Stimulated activated naive CD4-positive, alpha-beta T cell (primary cell): ENCODE data around the gene ROR2.

ENCODE experiments used
- DNase-seq, 6 experiments: peaks; one replicate each; lab custom pipeline; 2025; lab: John Stamatoyannopoulos, UW

Gene ROR2

DNA sequence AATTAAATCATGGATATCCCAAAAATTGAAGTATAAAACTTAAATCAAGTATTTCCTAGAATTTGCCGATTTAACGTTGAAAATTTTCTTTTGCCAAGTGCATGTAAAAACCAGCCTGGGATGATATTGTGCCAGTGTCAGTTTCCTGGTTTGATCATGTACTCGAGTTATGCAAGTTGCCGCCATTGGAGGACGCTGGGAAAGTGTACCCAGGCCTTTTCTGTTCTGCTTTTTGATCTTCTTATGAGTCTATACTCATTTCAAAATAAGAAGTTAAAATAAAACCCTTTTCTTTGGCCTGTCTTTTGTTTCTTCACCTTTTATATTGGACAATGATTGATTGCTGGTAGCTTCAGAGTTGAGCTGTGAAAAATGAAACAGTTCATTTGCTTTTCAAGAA lies 433.3 kb downstream of the ROR2 start:
- no peak for DNase-seq

DNA sequence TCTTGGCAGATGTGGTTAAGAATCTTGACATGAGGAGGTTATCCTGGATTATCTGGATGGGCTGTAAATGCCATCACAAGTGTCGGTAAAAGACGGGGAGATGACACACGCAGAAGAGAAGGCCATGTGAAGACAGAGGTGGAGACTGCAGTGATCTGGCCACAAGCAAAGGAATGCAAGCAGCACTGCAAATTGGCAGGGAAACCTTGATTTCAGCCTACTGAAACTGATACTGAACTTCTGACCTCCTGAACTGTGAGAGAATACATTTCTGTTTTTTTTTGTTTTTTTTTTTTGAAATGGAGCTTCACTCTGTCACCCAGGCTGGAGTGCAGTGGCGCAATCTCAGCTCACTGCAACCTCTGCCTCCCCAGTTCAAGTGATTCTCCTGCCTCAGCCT lies 433.9 kb downstream of the ROR2 start:
- no peak for DNase-seq

DNA sequence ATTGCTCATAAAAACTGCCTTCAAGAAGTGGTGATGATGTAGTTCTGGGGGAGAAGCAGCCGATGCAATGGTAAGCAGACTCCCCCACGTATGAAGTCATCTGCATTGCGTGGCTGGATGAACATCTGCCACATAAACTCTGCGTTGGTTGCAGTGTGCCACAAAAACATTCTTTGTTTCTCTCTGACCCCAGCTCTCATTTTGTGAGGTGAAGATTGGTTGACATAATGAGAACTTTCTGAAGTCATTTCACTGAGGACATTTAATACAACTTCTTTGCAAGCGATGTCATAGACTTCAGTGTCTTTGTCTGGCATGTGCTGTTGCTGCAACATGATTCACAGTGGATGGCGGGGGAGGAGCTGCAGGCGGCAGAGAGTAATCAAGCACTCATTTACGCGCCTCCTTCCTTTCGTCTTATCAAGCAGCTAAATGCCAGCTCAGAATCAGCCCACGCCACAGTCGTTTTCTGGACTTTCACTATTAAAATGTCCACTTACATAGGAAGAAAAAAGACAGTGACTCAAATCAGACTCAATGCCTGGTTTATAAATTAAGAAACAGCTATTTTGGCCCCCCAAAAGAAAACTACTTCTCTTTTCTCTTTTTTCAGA lies 434.8 kb downstream of the ROR2 start:
- DNase-seq = no peak
